ENCODE data around the gene TBL1X.
A peak's percentile ranks its signal among the peaks of the same experiment; 100 is the strongest.

The TBL1X gene

DNA sequence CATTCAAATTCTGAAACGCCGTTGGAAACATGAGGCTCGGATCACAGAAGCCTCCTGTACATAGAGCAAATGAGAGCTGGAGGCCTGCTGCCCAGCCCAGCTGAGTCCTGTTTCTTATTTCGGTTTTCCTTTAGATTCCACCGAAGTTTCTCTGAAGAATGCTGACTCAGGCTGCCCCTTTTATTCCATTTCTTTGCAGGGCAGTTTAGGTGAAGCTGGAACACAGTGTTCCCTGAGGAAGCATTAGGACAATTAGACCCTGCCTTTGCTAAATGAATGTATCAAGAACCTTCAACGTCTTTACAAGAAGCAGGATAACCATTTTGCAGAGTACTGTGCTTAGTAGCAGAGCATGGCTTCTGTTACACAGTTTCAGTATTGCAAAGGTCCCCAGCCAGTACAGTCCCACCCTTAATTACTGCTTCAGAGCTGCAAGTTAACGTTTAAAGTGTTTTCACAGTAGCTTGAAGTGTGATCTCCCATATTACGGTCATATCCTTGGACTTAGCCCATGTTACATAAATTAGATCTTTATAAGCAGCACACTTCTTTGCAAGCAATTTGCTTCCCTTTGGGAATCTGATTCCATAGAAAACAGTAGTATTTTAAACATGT is 117.0 kb downstream of the TBL1X start:
- DNase-seq (ENCODE audit: low read depth, low spot score), result no peak

DNA sequence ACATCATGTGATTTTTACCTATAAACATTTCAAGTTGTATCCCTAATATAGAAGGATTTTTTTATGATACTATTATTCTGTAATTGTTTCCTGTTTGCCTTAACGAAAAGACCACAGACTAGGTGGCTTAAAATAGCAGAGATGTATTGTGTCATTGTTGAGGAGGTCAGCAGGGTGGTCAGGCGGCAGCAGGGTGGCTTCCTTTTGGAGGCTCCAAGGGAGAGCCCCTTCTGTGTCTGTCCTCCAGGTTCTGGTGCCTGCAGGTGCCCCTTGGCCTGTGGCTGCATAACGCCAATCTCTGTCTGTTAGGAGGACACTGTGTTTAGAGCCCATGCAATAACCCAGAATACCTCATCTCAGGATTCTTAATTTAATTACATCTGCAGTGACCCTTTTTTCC is 118.1 kb downstream of the TBL1X start:
- no peak for DNase-seq (ENCODE audit: low read depth, low spot score)

DNA sequence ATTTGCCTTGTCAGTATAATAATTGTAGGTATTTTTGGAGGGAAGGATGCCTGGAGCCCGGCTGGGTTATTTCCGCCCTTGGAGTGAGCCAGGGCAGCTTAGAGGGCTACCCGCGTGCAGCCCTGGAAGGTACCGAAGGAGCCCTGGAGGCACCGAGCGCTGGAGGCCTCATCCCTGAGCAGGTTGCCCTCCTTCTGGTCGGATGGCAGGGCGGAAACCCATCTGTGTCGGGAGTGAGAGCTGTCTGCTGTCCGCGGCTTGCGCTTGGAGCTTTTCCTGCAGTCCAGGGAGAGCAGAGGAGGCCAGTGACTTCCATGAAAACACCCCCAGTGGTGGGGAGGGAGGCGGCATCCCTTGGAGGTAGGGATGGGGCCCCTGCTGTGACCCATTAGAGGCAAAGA is 122.1 kb downstream of the TBL1X start:
- DNase-seq (ENCODE audit: low read depth, low spot score), result peak; percentile 76

DNA sequence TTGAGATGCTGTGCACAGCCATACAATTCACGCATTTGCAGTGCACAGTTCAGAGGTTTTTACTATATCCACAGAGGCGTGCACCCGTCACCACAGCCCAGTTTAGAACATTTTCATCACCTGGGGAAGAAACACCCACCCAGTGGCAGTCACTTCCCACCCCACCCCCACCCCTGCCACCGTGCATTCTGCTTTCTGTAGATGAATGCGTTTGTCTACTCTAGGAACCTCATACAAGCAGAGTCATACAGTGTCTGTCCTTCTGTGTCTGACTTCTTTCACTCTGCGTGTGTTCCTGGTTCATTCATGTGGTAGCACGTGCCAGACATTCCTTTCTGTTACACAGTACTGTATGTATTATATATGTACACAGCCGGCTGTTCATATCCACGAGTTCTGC is 122.8 kb downstream of the TBL1X start:
- DNase-seq (ENCODE audit: low read depth, low spot score), result no peak

DNA sequence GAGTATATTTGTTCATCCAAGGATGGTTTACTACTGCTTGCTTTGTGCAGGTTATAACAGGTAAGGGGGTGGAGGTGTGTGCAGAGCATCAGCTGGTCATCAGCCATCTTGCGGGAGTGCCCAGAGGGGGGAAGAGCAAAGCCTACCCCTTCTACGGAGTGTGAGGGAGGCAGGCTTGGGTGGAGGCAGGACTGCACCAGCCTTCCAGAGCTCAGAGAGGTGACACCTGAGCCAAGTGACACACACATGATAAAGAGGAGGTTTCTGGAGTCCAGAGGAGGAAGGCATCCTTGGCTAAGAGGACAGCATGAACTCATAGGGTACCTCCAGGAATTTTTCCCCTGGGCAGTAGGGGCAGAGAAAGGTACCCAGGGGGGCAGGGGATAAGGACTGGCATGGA is 126.6 kb downstream of the TBL1X start:
- DNase-seq (ENCODE audit: low read depth, low spot score), result no peak

DNA sequence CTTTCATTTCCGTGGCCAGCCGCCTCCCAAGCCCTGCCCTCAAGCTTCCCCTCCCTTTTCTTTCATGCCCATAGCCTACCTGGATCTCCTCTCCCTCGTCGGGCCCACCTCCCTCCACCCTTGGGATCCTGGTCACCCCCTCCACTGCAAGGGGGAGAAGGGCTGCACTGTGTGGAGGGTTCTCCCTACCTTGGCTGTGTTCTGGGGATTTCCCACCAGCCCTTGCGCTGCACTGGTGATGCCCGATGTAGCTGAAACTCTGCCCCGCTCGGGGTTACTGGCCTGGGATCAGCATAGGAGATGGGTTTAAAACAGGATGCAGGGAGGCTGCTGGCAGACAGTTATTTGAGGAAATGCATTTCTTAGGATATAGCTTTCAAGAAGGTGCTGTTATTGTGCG is 128.9 kb downstream of the TBL1X start:
- no peak for DNase-seq (ENCODE audit: low read depth, low spot score)

DNA sequence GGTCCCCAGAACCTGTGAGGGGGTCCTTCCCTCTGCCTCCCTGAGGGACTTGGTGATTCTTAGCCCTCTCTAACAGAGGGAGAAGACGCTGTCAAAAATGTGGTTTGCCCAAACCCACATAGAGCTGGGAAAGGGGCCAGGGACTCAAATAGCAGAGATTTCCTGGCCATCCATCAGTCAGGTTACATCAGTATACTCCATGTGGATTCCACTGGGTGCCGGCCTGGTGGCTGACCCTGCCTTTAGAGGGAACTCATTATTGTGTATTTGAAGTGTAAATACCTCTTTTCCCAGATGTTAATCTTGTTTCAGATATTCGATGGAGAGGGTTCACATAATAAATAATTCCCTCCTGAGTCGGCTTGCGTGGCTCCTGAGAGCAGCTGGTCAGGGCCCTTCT is 130.3 kb downstream of the TBL1X start:
- DNase-seq (ENCODE audit: low read depth, low spot score), result peak; percentile 22

DNA sequence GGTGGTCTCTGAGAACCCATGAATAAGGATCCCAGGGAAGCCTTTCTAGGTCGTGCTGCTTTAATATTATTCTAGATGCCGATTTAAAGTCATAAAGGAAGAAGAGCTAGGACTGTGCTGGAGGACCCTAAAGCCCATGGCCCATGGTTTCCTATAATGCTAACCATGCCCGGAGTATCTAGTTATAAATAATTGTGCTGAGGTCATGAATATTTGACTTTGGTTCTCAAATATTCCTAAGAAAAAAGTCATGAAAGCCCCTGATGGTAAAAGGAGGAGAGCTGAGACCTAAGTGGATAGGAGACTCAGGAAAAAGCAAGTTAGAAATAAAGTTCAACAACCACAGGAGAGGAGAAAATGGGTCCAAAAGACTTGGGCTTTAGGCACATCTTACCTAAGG is 132.0 kb downstream of the TBL1X start:
- no peak for DNase-seq (ENCODE audit: low read depth, low spot score)

DNA sequence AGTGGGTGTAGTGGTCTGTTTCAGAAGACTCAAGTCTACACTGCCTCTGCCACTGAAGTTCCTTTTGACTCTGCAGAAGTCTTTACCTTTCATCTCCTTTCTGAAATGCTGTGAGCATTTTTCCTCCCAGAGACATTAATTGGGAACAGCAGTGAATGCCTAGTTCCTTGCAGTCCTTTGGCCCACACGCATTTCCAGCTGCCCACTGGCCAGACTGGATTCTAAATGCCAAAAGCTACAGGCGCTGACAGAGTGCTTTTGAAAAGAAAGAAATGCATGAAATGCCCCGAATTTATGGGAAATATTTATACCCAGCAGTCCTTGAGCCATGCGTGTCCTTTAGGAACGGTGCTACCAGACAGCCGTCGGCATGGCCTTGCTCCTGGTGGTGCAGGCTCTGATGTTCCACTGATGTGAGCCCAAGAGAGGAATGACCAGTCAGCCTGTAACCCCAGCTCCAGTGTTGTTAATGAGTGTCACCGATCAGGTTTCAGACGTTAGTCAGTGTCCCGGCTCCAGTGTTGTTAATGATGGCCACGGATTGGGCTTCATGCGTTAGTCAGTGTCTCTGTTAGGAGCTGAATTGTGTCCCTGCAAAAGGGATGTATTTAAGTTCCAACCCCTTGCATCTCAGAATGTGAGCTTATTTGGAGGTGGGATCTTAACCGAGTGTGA is 132.6 kb downstream of the TBL1X start:
- no peak for DNase-seq (ENCODE audit: low read depth, low spot score)

DNA sequence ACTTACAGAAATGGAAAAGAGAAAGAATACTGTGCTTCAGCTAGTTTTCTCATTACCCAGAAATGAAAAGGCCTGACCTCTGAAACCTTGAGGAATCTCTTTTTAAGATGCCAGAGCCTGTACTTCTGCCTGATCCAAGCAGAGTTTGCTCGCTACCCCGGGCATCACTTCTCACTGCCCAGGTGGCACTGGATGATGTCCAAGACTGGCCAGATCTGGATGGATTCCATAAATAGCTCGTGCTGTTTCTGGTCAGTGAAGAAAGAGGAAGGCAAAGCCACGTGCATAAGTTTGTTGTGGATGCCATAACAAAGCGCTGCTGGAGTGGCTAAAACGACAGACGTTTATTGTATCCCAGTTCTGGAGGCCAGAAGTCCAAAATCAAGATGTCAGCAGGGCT is 133.5 kb downstream of the TBL1X start:
- no peak for DNase-seq (ENCODE audit: low read depth, low spot score)

DNA sequence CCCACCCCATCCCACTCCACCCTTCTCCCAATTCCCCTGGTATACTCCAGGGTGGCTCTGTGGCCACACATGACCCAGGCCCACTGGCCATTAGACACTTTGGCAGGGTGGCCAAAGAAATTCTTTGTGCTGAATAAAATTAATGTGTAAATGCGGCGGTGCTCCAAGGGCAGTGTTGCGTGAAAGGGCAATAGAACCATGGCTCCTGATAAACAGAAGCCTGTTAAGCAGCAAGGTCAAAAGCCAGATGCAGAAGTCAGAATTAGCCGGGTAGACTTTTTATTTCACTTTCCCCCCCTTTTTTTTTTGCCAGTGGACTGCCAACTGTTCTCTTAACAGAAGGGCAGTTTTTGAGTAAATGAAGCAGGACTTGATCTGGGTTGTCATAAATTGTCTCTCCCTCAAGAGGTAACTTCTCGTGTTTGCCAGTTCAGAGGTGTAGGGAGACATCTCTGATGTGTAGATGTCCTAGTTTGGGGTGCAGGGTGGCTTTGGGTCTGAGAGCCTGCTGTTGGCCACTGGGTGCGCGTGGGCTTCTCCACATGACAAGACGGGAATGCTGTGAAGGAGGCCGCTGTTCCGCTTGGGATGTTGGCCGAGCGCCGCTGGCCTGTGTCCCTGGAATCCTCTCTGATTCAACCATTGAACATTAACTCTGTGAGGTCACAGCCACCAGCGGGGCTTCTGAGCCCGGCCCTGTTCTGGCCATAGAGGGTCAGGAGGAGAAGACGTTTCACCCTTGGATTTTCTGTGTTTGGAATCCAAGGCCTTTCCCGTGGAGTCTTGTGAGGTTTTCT is 139.5 kb downstream of the TBL1X start:
- DNase-seq (ENCODE audit: low read depth, low spot score), result no peak

DNA sequence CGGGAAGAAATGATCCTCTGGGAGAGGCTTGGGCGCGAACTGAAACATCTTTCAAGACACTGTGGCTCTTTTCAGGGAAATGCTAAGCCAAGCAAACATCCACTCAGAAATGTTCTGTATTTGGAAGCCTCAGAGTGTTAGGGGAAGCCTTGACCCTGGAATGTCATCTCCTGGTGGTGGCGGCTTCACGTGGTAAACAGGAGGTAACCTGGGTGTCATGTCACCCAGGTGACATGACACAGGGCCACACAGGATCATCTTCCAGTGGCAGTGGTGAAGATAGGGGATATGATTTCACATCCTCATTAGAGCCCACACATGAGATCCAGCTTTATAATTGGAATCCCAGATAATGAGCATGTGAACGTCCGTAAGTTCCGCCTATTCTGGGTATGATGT is 140.0 kb downstream of the TBL1X start:
- no peak for DNase-seq (ENCODE audit: low read depth, low spot score)

DNA sequence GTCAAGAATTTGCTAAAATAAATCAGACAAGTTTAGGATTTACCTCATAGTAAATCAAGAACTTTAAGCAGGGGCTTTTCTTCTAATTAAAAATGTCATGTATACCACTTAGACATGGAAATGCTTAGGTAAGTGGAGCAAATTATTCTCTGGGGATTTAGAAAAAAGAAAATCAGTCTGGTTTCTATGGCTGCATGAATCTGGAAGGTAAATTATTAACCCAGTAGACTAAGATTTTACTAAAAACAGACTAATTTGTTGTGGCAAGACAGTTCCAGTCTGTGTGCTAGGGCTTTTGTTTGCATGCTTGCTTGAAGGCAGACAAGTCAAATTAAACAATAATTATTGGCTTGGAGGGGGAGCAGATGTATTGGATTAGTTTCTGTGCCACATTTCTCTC is 140.6 kb downstream of the TBL1X start:
- no peak for DNase-seq (ENCODE audit: low read depth, low spot score)

DNA sequence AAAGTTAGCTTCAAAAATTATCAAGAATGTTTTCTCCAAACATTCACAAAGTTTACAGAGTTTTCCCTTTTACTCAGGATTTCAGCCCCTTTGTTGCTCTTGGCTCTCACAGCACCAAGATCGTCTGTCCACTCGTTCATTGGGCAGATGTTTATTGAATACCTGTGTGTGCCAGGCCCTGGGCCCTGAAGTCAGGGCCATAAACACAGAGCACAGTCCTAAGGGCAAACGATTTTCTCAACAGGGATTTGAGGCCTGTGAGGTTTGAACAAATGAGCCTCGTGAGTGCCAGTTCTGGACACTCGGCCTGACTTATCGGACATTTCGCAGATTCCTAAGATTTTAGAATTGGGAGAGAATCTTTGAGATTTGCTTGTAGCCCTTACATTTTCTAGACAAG is 142.1 kb downstream of the TBL1X start:
- no peak for DNase-seq (ENCODE audit: low read depth, low spot score)

DNA sequence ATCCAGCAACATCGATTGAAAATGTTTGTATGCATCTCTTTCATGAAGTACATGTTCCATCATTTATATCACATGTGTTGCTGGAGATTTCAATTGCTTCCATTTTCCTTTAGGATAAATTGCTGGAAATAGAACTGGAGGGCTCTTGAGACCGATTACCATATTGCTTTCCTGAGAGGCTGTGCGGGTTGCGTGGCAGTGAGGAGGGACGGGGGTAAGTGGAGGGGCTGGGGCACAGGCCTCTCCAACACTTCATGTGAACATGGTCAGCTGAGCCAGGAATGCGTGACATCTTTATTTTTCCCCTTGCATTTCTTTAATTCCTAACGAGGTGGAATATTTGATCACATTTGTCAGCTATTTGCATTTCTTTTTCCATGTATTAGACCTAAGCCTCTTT is 144.6 kb downstream of the TBL1X start:
- DNase-seq (ENCODE audit: low read depth, low spot score), result no peak

DNA sequence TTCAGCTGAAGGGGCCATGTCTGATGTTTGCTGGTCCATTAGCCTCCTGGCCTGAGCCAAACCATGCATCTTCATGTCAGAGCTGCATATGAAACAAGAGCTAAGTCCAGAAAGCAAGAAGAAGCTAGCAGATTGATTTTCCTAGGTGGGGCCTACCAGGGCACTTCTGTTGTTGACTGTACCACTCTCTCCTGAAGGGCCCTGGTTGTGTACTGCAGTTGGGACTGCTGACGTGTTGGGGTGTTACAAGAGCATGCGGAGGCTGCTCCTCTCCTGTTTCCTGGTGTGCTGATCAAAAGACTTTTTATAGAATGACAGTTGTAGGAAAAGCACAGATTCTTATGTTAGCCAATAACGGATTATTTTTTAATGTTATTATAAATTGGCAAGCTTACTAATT is 145.1 kb downstream of the TBL1X start:
- no peak for DNase-seq (ENCODE audit: low read depth, low spot score)

DNA sequence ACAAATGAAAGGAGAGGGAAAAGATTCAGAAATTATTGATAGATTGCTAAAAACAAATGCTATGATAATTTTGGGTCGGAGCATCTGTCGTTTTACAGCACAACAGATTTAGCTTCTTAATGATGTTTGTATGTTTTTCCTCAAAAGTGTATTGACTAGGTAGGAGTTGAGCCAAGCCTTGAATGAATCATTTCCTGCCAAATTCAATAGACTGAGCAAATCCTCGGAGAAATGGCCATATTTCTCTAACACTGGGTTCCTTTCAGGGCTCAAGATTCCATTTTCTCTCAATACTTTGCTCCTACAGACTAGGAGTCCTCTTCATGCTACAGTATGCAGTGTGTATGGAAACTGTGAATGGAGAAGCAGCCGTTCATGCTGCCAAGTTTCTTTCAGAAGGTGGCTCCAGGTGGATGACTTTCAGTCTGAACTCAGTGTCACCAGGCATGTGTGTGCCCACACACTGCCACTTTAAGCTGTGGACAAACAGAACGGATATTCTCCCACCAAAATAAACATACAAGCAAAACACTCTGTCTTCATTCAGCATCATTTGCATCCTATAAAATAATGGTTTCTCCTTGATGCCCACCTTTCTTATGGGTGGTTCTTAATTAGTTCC is 146.0 kb downstream of the TBL1X start:
- DNase-seq (ENCODE audit: low read depth, low spot score), result no peak

DNA sequence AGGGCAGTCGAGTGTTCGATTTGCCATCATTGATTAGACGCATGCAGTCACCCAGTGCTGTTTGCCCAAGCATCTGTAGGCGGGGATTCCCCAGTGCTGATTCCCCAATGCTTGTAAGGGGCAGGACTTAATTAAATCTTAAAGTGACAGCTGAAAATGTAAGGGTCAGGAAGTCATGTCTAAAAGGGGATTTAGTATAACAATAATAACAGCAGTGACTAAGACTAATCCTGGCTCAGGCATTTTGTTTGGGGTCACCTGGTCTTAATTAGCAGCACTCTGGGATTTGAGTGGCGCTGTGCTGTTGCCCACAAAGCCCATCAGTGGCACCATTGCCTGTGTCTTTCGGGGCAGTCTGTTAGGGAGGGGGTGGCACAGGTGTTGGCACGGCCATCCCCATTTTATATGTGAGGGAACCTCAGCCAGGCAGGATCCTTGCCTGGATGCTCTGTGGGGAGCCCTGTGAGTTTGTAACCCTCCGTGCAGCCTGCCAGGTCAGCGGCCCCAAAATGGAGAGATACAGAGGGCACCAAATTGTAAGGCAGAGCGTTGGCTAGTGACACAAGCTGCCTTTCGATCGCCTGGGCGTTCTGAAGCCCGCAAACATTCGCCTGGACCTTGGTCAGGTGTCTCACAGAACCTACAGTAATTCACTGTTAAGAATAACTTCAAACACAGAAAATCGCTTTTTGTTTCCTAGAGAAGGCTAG is 146.7 kb downstream of the TBL1X start:
- no peak for DNase-seq (ENCODE audit: low read depth, low spot score)

DNA sequence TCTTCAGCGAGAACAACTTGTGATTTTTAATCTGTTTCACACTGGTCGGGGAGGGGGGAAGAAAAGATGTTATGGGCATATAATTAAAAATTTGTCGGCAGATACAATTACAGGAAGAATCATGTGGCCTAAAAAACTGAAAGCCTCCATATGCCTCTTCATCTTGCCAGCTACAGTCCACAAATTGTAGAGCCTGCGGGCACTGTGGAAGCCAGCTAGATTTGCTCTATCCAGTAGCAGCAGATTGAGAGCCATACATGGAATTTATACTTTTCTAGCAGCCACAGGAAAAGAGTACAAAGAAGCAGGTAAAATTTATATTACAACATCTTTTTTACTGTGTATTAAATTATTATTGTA is 147.3 kb downstream of the TBL1X start:
- no peak for DNase-seq (ENCODE audit: low read depth, low spot score)

DNA sequence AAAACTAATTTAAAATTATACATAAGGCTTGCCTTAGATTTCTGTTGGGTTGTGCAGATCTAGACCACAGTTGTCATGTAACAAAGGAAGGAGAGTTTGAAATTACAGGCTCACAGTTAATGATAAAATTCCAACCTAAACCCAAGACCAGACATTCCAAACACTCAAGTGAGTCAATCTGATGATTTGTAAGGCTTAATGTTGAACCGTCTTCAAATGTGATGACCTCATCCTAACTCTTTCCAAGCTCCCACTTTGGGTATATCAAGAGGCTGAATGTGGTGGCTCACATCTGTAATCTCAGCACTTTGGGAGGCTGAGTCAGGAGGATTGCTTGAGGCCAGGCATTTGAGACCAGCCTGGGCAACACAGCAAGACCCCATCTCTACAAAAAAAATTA is 149.2 kb downstream of the TBL1X start:
- DNase-seq (ENCODE audit: low read depth, low spot score), result no peak

DNA sequence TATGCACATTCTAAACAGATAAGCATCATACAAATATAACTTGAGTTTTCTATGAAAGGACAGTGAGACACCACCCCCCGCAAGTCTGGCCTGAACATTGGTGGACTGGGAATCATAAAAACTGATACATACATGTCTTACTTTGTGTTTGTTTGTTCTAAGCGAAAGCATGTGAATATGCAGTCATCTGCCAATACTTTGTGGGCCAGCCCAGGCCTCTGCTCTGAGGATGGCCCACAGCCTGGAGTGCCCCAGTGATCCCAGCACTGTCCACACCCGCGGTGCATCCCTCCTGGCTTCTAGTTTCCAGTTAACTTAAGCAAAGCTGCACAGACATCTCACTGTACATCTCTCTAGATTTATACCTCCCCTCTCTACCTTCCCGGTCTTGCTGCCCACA is 154.3 kb downstream of the TBL1X start:
- DNase-seq (ENCODE audit: low read depth, low spot score), result no peak

DNA sequence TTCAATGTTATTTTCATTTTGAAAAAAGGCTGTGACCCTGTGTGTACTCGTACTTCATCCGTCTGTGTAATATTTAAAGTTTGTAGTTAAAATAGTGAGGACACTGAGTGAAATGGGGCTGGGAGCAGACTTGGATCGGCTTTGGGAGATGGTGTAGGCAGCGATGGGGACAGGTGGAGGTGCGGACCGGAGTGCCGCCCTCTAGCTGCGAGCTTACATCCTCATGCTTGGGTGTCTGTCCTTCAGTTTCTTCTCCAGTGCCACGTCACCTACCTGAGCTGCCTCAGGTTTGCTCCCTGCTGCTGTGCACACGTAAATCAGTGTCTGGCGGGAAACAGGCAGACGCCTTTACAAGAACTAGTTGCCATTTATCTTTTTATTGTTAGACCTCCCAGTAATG is 154.7 kb downstream of the TBL1X start:
- peak; percentile 52 for DNase-seq (ENCODE audit: low read depth, low spot score)
